Mesenchymal stem cell (in vitro differentiated cells and primary cell): ENCODE data around the gene SPATA20.

Source experiments
- DNase-seq: peaks from one replicate; pipeline ENCODE4 v3.0.0-alpha.2; 2013
- H2AFZ ChIP-seq: one replicate; pipeline ENCODE4 v1.6.1; 2013; ENCODE audit warnings: low read depth, mild to moderate bottlenecking, control low read depth, inconsistent platforms, low read length, moderate library complexity
- H2AK5ac ChIP-seq: 2 replicates; pipeline ENCODE4 v1.6.1; 2013; ENCODE audit warnings: low read length, moderate library complexity, mild to moderate bottlenecking, inconsistent platforms; ENCODE audit not compliant: severe bottlenecking
- H2BK120ac ChIP-seq: one replicate; pipeline ENCODE4 v1.6.1; 2013; ENCODE audit warnings: low read depth, mild to moderate bottlenecking, inconsistent platforms, low read length, moderate library complexity
- H2BK12ac ChIP-seq, 2 experiments: one replicate each; pipeline ENCODE4 v1.6.1; 2013; ENCODE audit warnings: inconsistent platforms in 2 of 2, low read length in 2 of 2, mild to moderate bottlenecking in 2 of 2, moderate library complexity in 2 of 2, control low read depth in 1 of 2
- H2BK15ac ChIP-seq: one replicate; pipeline ENCODE4 v1.6.1; 2013; ENCODE audit warnings: mild to moderate bottlenecking, low read depth, inconsistent platforms; ENCODE audit not compliant: poor library complexity, severe bottlenecking
- H2BK5ac ChIP-seq: 2 replicates; pipeline ENCODE4 v1.6.1; 2013; ENCODE audit warnings: low read depth, mild to moderate bottlenecking, low read length, control low read depth, inconsistent platforms; ENCODE audit not compliant: poor library complexity, severe bottlenecking
- H3K14ac ChIP-seq, 2 experiments: one replicate each; pipeline ENCODE4 v1.6.1; 2013; ENCODE audit warnings: inconsistent platforms in 2 of 2, low read length in 2 of 2, control low read depth in 1 of 2, mild to moderate bottlenecking in 1 of 2, moderate library complexity in 1 of 2
- H3K18ac ChIP-seq, 2 experiments: one replicate each; pipeline ENCODE4 v1.6.1; 2013; ENCODE audit warnings: inconsistent platforms in 2 of 2, low read length in 2 of 2, control low read depth in 1 of 2, low read depth in 1 of 2, mild to moderate bottlenecking in 1 of 2
- H3K23ac ChIP-seq, 2 experiments: one replicate each; pipeline ENCODE4 v1.6.1; 2013; ENCODE audit warnings: inconsistent platforms in 2 of 2, low read length in 2 of 2, mild to moderate bottlenecking in 2 of 2, moderate library complexity in 2 of 2, control low read depth in 1 of 2
- H3K27ac ChIP-seq: 2 replicates; pipeline ENCODE4 v1.5.1; 2013; ENCODE audit warnings: mild to moderate bottlenecking, moderate library complexity, low read length, control low read depth, inconsistent platforms; ENCODE audit not compliant: poor library complexity, severe bottlenecking
- H3K27me3 ChIP-seq, 2 experiments: 2 replicates each; pipeline versions ENCODE4 v1.6.1 to v1.7.0; 2013; ENCODE audit warnings: low read length in 2 of 2, mild to moderate bottlenecking in 2 of 2, moderate library complexity in 2 of 2, control low read depth in 1 of 2, inconsistent platforms in 1 of 2; ENCODE audit not compliant: control insufficient read depth in 1 of 2, insufficient read depth in 1 of 2
- H3K36me3 ChIP-seq, 2 experiments: 2 replicates each; pipeline versions ENCODE4 v1.6.1 to v1.7.0; 2013; ENCODE audit warnings: low read length in 2 of 2, control low read depth in 1 of 2, inconsistent platforms in 1 of 2, low read depth in 1 of 2, mild to moderate bottlenecking in 1 of 2; ENCODE audit not compliant: insufficient read depth in 2 of 2, control insufficient read depth in 1 of 2
- H3K4ac ChIP-seq, 2 experiments: one replicate each; pipeline ENCODE4 v1.6.1; 2013; ENCODE audit warnings: inconsistent platforms in 2 of 2, low read length in 2 of 2, mild to moderate bottlenecking in 2 of 2, moderate library complexity in 2 of 2, control low read depth in 1 of 2, low read depth in 1 of 2
- H3K4me1 ChIP-seq: 2 replicates; pipeline ENCODE4 v1.6.1; 2013; ENCODE audit warnings: low read depth, low read length, control low read depth; ENCODE audit not compliant: control insufficient read depth, insufficient read depth
- H3K4me2 ChIP-seq: 2 replicates; pipeline ENCODE4 v1.6.1; 2013; ENCODE audit warnings: low read length, mild to moderate bottlenecking, inconsistent platforms; ENCODE audit not compliant: poor library complexity, severe bottlenecking
- H3K4me3 ChIP-seq, 2 experiments: 2 replicates each; pipeline versions ENCODE4 v1.5.1 to v1.7.0; 2013; ENCODE audit warnings: low read length in 2 of 2, mild to moderate bottlenecking in 2 of 2, control low read depth in 1 of 2, low read depth in 1 of 2; ENCODE audit not compliant: insufficient read depth in 1 of 2
- H3K79me1 ChIP-seq: replicated peaks from 2 replicates; pipeline ENCODE4 v1.6.1; 2013; ENCODE audit warnings: mild to moderate bottlenecking, control low read depth, low read length, inconsistent platforms; ENCODE audit not compliant: poor library complexity, severe bottlenecking
- H3K9ac ChIP-seq: 2 replicates; pipeline ENCODE4 v1.7.0; 2013; ENCODE audit warnings: mild to moderate bottlenecking, low read length, moderate library complexity
- H3K9me3 ChIP-seq: 2 replicates; pipeline ENCODE4 v1.7.0; 2013; ENCODE audit warnings: mild to moderate bottlenecking, low read length; ENCODE audit not compliant: control insufficient read depth
- H4K8ac ChIP-seq: one replicate; pipeline ENCODE4 v1.6.1; 2013; ENCODE audit warnings: inconsistent platforms, mild to moderate bottlenecking, low read length, moderate library complexity
- H4K91ac ChIP-seq: one replicate; pipeline ENCODE4 v1.6.1; 2013; ENCODE audit warnings: mild to moderate bottlenecking, low read length, inconsistent platforms
- WGBS: methylation state at CpG from one replicate; pipeline ENCODE4 v1.1.7; 2013; ENCODE audit warnings: mixed read lengths; 5-methylcytosine and 5-hydroxymethylcytosine counted together

The SPATA20 gene

DNA sequence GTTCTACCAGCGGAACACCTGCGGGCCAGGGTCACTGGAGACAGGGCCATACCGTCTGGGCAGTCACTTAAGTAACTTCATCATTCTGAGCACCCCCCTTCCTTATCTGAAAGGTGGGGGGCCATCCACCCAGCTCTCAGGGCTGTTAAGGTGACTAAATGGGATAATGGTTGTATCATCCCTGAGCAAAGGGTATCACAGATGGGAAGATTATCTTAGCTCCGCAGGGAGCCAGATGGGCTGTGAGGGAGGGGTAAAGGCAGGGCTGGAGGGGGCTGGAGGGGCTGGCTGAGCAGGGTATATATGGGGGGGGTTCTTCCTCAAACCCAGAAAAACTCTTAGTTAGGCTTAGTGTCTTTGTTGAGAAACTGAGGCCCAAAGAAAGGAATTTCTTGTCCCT is 10.7 kb downstream of the SPATA20 start:
- Histone ChIP-seq H3K18ac (no peak overlapping the region), H3K27ac (no peak overlapping the region), H3K36me3 (peaks cover 27 to 41% of the 10 kb centered on the region in 2 experiments), H3K9me3 (no peaks in the 10 kb centered on the region), H3K27me3 (peaks cover 25 to 38% of the 10 kb centered on the region in 2 experiments), H4K8ac (no peak overlapping the region), H2BK12ac (no peak overlapping the region), H2BK120ac (no peak overlapping the region), H4K91ac (no peak overlapping the region), H3K4me1 (peaks cover 32% of the 10 kb centered on the region), H3K14ac (no peak overlapping the region), H3K9ac (no peak overlapping the region), H2BK15ac (no peak overlapping the region), H3K4ac (no peak overlapping the region), H2BK5ac (no peak overlapping the region), H2AK5ac (no peak overlapping the region), H3K79me1 (peaks cover 8% of the 10 kb centered on the region), H3K4me2 (no peak overlapping the region), H2AFZ (no peak overlapping the region), H3K4me3 (no peak overlapping the region), H3K23ac (no peak overlapping the region)
- WGBS = 93% methylated on average over 4 of the region's 4 CpGs
- DNase-seq = no peak

DNA sequence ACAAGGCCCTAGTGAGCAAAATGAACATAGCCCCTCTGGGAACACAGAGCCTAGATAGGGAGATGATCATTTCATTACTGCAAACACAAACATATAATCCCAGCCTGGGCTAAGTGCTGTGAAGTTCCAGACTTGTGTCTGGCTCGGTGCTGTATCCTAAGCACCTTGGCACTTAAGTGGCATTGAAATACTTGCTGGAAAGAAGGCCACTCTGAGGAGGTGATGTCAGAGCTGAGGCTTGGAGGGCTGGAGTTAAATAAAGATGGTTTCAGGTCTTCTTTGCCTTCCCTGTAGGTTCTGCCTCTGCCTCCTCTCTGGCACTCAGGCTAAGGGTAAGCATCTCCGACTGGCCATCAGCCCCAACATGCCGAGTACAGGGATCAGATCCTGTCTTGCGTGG is 11.1 kb downstream of the SPATA20 start:
- Histone ChIP-seq H2BK5ac (no peak overlapping the region), H3K14ac (no peak overlapping the region), H3K4me3 (no peak overlapping the region), H2AFZ (no peak overlapping the region), H2AK5ac (no peak overlapping the region), H3K36me3 (peaks cover 23 to 41% of the 10 kb centered on the region in 2 experiments), H2BK120ac (no peak overlapping the region), H3K4me2 (no peak overlapping the region), H3K4me1 (peaks cover 33% of the 10 kb centered on the region), H3K79me1 (peaks cover 8% of the 10 kb centered on the region), H3K9ac (no peak overlapping the region), H4K91ac (no peak overlapping the region), H3K27me3 (peaks cover 30 to 42% of the 10 kb centered on the region in 2 experiments), H3K4ac (no peak overlapping the region), H3K27ac (no peak overlapping the region), H2BK12ac (no peak overlapping the region), H2BK15ac (no peak overlapping the region), H3K9me3 (no peaks in the 10 kb centered on the region), H3K18ac (no peak overlapping the region), H4K8ac (no peak overlapping the region), H3K23ac (no peak overlapping the region)
- WGBS = 83% methylated on average over 4 of the region's 4 CpGs
- DNase-seq = no peak

DNA sequence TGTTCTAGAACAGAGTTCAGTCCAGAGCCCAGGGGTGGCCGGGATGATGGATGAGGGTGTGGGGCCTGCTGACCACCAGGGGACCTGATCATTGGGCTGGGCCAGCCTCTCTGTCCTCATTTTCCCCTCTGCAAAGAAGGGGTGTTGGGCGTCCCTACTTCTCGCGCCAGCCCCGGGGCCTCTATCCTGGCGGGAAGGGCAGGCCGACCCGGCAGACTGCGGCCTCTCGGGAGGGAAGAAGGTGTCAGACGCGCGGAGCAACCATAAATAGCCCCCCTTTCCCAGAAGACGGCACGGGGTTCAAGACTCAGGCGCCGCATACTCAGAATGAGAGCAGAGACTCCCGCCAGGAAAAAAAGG is 11.6 kb downstream of the SPATA20 start:
- Histone ChIP-seq H3K9me3 (no peaks in the 10 kb centered on the region), H2AFZ (no peak overlapping the region), H3K4me2 (no peak overlapping the region), H3K4ac (no peak overlapping the region), H3K36me3 (peaks cover 23 to 37% of the 10 kb centered on the region in 2 experiments), H2BK120ac (no peak overlapping the region), H3K23ac (no peak overlapping the region), H3K4me3 (no peak overlapping the region), H3K27ac (no peak overlapping the region), H4K8ac (no peak overlapping the region), H2AK5ac (no peak overlapping the region), H3K27me3 (peaks cover 33 to 47% of the 10 kb centered on the region in 2 experiments), H3K18ac (no peak overlapping the region), H2BK12ac (no peak overlapping the region), H3K79me1 (peaks cover 8% of the 10 kb centered on the region), H4K91ac (no peak overlapping the region), H3K14ac (no peak overlapping the region), H3K9ac (peak overlapping the region; percentile 57), H2BK15ac (no peak overlapping the region), H2BK5ac (no peak overlapping the region), H3K4me1 (peaks cover 33% of the 10 kb centered on the region)
- 11% methylated on average over 18 of the region's 18 CpGs for WGBS
- DNase-seq = no peak

DNA sequence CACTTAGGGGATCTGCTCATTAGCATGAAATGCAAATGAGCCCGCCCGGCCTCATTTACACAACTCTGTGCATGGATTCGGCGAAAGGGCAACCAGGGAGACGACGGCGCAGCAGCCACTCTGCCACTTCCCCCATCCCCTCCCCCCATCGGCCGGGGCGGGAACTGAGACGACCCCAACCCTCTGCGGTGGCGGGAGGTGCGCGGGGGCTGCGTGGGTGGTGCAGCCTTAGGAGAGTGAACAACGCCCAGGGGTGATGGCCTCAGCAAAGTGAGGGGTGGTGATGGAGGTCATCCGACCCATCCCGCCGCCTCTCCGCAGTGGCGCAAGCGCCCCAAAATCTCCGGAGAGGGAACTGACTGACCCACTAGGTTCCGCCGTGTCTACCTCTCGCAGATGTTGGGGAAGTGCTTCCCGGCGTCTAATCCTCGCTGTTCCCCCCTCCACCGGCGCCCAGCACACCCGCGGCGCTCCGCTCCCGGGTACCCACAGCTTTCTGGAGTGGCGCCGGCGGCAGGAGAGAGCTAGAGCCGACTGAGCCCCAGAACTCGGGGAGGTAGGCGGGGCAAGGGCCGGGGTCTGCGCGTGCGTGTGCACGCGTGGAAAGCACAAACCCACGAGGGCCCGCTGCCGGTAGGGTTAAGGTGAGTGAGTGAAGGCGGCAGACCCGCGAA is 12.1 kb downstream of the SPATA20 start:
- Histone ChIP-seq H3K9ac (peak overlapping the region; percentile 57), H2AK5ac (no peak overlapping the region), H3K18ac (no peak overlapping the region), H3K36me3 (peaks cover 23 to 32% of the 10 kb centered on the region in 2 experiments), H3K4me2 (peak overlapping the region; percentile 76), H3K27ac (no peak overlapping the region), H3K4ac (no peak overlapping the region), H2BK120ac (no peak overlapping the region), H2AFZ (no peak overlapping the region), H3K14ac (no peak overlapping the region), H3K4me3 (peak overlapping the region; percentile 30 to 76), H3K4me1 (peaks cover 33% of the 10 kb centered on the region), H2BK15ac (no peak overlapping the region), H2BK5ac (no peak overlapping the region), H3K9me3 (no peaks in the 10 kb centered on the region), H3K23ac (no peak overlapping the region), H3K79me1 (peaks cover 6% of the 10 kb centered on the region), H2BK12ac (peak overlapping the region in 1 of 2 experiments; percentile 11), H4K8ac (no peak overlapping the region), H3K27me3 (peaks cover 33 to 52% of the 10 kb centered on the region in 2 experiments), H4K91ac (no peak overlapping the region)
- 2% methylated on average over 36 of the region's 55 CpGs for WGBS
- DNase-seq = no peak
